ENCODE data around the gene ATP6V1E1. TPM values are rescaled to one million over a fixed set of nuclear protein-coding genes. Genes with fewer than 3 reads are reported as not detected.
"Not testable (repeated sequence)": the region's sequence is repeated elsewhere in the genome, so short reads cannot be mapped to it uniquely, and the experiment has no call there.

The ATP6V1E1 gene
- total RNA-seq, 1 donor from 2014 or later, result 109 TPM

DNA sequence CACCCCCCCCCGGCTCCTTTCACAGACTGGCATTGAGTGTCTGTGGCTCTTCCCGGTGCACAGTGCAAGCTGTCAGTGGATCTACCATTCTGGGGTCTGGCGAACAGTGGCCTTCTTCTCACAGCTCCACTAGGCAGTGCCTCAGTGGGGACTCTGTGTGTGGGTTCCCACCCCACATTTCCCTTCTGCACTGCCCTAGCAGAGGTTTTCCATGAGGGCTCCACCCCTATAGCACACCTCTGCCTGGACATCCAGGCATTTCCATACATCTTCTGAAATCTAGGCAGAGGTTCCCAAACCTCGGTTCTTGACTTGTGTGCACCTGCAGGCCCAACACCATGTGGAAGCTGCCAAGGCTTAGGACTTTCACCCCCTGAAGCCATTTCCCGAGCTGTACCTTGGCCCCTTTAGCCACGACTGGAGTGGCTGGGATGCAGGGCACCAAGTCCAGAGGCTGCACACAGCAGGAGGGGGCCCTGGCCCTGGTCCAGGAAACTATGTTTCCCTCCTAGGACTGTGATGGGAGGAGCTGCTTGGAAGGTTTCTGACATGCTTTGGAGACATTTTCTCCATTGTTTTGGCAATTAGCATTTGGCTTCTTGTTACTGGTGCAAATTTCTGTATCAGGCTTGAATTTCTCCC lies 36.0 kb upstream of the ATP6V1E1 start:
- no peak overlapping the region for H3K4me3 ChIP-seq (ENCODE audit: low read depth, low read length)
- TF ChIP-seq, protein P1, sequence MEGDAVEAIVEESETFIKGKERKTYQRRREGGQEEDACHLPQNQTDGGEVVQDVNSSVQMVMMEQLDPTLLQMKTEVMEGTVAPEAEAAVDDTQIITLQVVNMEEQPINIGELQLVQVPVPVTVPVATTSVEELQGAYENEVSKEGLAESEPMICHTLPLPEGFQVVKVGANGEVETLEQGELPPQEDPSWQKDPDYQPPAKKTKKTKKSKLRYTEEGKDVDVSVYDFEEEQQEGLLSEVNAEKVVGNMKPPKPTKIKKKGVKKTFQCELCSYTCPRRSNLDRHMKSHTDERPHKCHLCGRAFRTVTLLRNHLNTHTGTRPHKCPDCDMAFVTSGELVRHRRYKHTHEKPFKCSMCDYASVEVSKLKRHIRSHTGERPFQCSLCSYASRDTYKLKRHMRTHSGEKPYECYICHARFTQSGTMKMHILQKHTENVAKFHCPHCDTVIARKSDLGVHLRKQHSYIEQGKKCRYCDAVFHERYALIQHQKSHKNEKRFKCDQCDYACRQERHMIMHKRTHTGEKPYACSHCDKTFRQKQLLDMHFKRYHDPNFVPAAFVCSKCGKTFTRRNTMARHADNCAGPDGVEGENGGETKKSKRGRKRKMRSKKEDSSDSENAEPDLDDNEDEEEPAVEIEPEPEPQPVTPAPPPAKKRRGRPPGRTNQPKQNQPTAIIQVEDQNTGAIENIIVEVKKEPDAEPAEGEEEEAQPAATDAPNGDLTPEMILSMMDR (conservative IDR thresholded peaks at IDR 0.05; ENCODE audit: low read depth, low read length), result no peak
- no peak for DNase-seq (ENCODE audit: low read depth)

DNA sequence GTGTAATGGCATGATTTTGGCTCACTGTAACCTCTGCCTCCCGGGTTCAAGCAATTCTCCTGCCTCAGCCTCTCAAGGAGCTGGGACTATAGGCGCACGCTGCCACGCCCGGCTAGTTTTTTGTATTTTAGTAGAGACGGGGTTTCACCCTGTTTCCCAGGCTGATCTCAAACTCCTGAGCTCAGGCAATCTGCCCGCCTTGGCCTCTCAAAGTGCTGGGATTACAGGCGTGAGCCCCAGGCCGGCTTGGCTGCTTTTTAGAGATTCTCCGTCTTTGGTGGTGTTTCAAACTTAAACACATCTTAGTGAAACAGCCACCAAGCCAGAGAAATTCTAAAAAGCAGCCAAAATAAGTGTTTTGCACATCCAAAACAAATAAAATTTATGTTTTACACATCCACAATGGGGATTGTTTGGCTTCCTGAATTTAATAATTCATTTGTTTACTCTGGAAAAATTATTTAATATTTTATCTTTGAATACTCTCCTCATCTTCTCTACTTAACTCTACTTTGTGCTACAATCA lies 28.4 kb upstream of the ATP6V1E1 start:
- no peak overlapping the region for H3K4me3 ChIP-seq (ENCODE audit: low read depth, low read length)
- TF ChIP-seq, protein P1 (conservative IDR thresholded peaks at IDR 0.05; ENCODE audit: low read depth, low read length), result no peak
- DNase-seq (ENCODE audit: low read depth), result no peak

DNA sequence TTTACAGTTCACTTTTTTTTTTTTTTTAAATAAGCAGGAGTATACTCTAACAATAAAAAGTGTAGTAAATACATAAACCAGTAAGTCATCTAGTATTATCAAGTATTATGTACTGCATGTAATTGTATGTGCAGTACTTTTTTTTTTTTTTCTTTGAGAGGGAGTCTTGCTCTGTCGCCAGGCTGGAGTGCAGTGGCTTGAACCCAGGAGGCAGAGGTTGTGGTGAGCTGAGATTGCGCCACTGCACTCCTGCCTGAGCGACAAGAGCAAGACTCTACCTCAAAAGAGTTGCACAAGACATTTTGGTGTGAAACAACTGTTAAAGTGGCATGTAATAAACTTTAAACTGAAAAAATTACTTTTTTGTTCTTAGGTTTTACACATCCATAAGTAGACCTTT lies 26.7 kb upstream of the ATP6V1E1 start:
- DNase-seq (ENCODE audit: low read depth), result no peak
- TF ChIP-seq, protein P1 (conservative IDR thresholded peaks at IDR 0.05; ENCODE audit: low read depth, low read length), result no peak
- no peak overlapping the region for H3K4me3 ChIP-seq (ENCODE audit: low read depth, low read length)

DNA sequence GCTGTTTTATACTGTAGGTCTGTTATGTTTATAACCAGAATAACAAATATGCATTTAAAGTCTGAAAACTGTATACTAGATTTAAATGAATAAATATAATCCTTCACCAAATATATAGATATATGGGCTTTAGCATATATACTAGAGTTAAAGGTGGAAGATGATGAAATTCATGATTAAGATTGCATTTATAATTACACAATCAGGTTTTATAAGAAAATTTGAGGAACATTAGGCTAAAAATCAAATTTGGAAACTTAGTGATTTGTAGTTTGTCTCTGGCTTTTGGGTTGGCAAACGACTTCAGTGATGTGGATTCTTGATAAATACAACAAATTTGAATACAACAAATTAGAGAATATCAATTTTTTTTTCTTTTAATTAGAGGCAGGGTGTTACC lies 20.0 kb upstream of the ATP6V1E1 start:
- DNase-seq (ENCODE audit: low read depth), result no peak
- no peak overlapping the region for H3K4me3 ChIP-seq (ENCODE audit: low read depth, low read length)
- TF ChIP-seq, protein P1 (conservative IDR thresholded peaks at IDR 0.05; ENCODE audit: low read depth, low read length), result no peak

- no peak overlapping the region for H3K4me3 ChIP-seq (ENCODE audit: low read depth, low read length)
- TF ChIP-seq, protein P1 (conservative IDR thresholded peaks at IDR 0.05; ENCODE audit: low read depth, low read length), result no peak
- DNase-seq (ENCODE audit: low read depth), result no peak
These were observed 19.4 kb upstream of the ATP6V1E1 start for GRCh38 chr22:17647991-17648390.

DNA sequence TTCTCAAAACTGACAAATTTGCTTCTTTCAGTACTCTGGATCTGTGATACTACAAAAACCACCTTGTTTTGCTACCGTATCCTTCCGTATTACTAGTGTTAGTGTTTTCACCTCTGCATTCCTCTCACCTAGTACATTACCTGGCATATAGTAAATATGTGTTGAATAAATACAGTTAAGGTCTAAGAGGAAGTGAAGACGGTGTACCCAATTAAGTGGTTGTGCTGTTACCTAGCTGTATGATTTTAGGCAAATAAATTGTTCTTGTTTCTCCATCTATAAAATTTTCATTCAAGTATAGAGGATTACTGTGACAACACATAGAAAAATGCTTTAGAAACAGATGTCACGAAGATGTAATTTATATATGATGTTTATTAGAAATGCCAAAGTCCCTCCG lies 18.9 kb upstream of the ATP6V1E1 start:
- no peak overlapping the region for H3K4me3 ChIP-seq (ENCODE audit: low read depth, low read length)
- TF ChIP-seq, protein P1 (conservative IDR thresholded peaks at IDR 0.05; ENCODE audit: low read depth, low read length), result no peak
- DNase-seq (ENCODE audit: low read depth), result no peak

- not testable (repeated sequence) for H3K4me3 ChIP-seq (ENCODE audit: low read depth, low read length); DNase-seq (ENCODE audit: low read depth)
These were observed 13.8 kb upstream of the ATP6V1E1 start for GRCh38 chr22:17642357-17642756.
